H1 (cell line): ENCODE measurements around the gene ALOX12. TPM values are rescaled to one million over a fixed set of nuclear protein-coding genes. Genes with fewer than 3 reads are reported as not detected.

Source experiments
- CTCF ChIA-PET: fragments of 300-600 bp; sonication (Branson Sonifier 250); formaldehyde crosslinking; loops from one replicate; lab custom pipeline; 2021; ENCODE audit not compliant: partially characterized antibody; lab: Charles Lee
- POLR2A ChIA-PET: fragments of 300-600 bp; sonication (Branson Sonifier 250); formaldehyde crosslinking; loops from one replicate; lab custom pipeline; 2021; ENCODE audit warnings: inconsistent platforms; ENCODE audit not compliant: partially characterized antibody; lab: Charles Lee
- DNase-seq, 2 experiments: peaks; one replicate each; pipeline versions ENCODE4 v3.0.0 to v3.0.0-alpha.2; 2010 to 2022; ENCODE audit warnings: low spot score in 2 of 2, low read depth in 1 of 2, mixed read lengths in 1 of 2
- FAIRE-seq: peaks from 2 replicates; lab custom pipeline; 2011; peaks lifted over from hg19 to GRCh38; lab: Jason Lieb, UNC
- H2AFZ ChIP-seq: 2 replicates; pipeline ENCODE4 v1.8.1; 2012; ENCODE audit warnings: low read length, inconsistent platforms
- H2AK5ac ChIP-seq: 2 replicates; pipeline ENCODE4 v1.6.1; 2013; ENCODE audit warnings: low read depth, low read length
- H2BK120ac ChIP-seq: replicated peaks from 2 replicates; pipeline ENCODE3; 2013; ENCODE audit warnings: low read depth, low read length, inconsistent platforms
- H2BK12ac ChIP-seq: 2 replicates; pipeline ENCODE4 v1.6.1; 2013; ENCODE audit warnings: low read depth, low read length
- H2BK15ac ChIP-seq: 2 replicates; pipeline ENCODE4 v1.6.1; 2013; ENCODE audit warnings: low read length
- H2BK20ac ChIP-seq: 2 replicates; pipeline ENCODE4 v1.6.1; 2013; ENCODE audit warnings: low read length
- H2BK5ac ChIP-seq: 2 replicates; pipeline ENCODE4 v1.6.1; 2013; ENCODE audit warnings: low read depth, low read length
- H3K14ac ChIP-seq: 2 replicates; pipeline ENCODE4 v1.6.1; 2013; ENCODE audit warnings: inconsistent platforms; ENCODE audit not compliant: insufficient read length
- H3K18ac ChIP-seq: 2 replicates; pipeline ENCODE4 v1.6.1; 2013; ENCODE audit warnings: low read length; ENCODE audit errors: extremely low read depth
- H3K23ac ChIP-seq: 2 replicates; pipeline ENCODE4 v1.6.1; 2013; ENCODE audit warnings: inconsistent platforms; ENCODE audit not compliant: insufficient read length
- H3K23me2 ChIP-seq: 2 replicates; pipeline ENCODE4 v1.6.1; 2013; ENCODE audit warnings: low read depth, low read length
- H3K27ac ChIP-seq: 2 replicates; pipeline ENCODE4 v1.6.1; 2011; ENCODE audit warnings: low read depth, low read length, inconsistent platforms
- H3K27me3 ChIP-seq, 4 experiments: replicated peaks in 1 of 4; 1 replicate in 1 of 4; 2 replicates in 3 of 4; pipeline versions ENCODE4 v1.6.1 to v1.8.1; 2011 to 2013; ENCODE audit warnings: low read length in 3 of 4, mild to moderate bottlenecking in 3 of 4, inconsistent platforms in 2 of 4, mixed read lengths in 2 of 4, moderate library complexity in 1 of 4; ENCODE audit not compliant: control insufficient read depth in 3 of 4, insufficient read depth in 3 of 4; ENCODE audit errors: extremely low read depth in 1 of 4
- H3K36me3 ChIP-seq, 4 experiments: 2 replicates each; pipeline versions ENCODE4 v1.6.1 to v1.8.1; 2011 to 2013; ENCODE audit warnings: mild to moderate bottlenecking in 4 of 4, low read length in 3 of 4, moderate library complexity in 2 of 4, control low read depth in 1 of 4, inconsistent platforms in 1 of 4; ENCODE audit not compliant: insufficient read depth in 4 of 4, control insufficient read depth in 2 of 4
- H3K4ac ChIP-seq: replicated peaks from 2 replicates; pipeline ENCODE3; 2013; ENCODE audit warnings: low read length, low read depth, mixed read lengths, inconsistent platforms; ENCODE audit not compliant: insufficient read length
- H3K4me1 ChIP-seq, 4 experiments: replicated peaks in 1 of 4; 1 replicate in 1 of 4; 2 replicates in 3 of 4; pipeline versions ENCODE4 v1.6.1 to v1.8.1; 2011 to 2013; ENCODE audit warnings: low read length in 3 of 4, inconsistent platforms in 2 of 4, mixed read lengths in 1 of 4; ENCODE audit not compliant: insufficient read depth in 4 of 4, control insufficient read depth in 3 of 4
- H3K4me2 ChIP-seq, 2 experiments: 2 replicates each; pipeline versions ENCODE4 v1.6.1 to v1.8.1; 2011 to 2013; ENCODE audit warnings: low read depth in 2 of 2, low read length in 2 of 2, control low read depth in 1 of 2, inconsistent platforms in 1 of 2, mild to moderate bottlenecking in 1 of 2; ENCODE audit not compliant: insufficient read depth in 1 of 2
- H3K4me3 ChIP-seq, 4 experiments: fragments of 200-600, 300-600 bp in 1 of 4; sonication (generic), shearing (Covaris generic), sonication (Bioruptor Twin) in 1 of 4; 2 replicates each; pipeline versions ENCODE4 v1.5.1 to v1.8.1; 2011 to 2016; ENCODE audit warnings: low read length in 4 of 4, low read depth in 3 of 4, control low read depth in 2 of 4, inconsistent platforms in 2 of 4, mild to moderate bottlenecking in 2 of 4, mixed read lengths in 1 of 4, moderate library complexity in 1 of 4; ENCODE audit not compliant: insufficient read depth in 2 of 4; ENCODE audit errors: extremely low read depth in 1 of 4
- H3K56ac ChIP-seq: replicated peaks from 2 replicates; pipeline ENCODE3; 2013; ENCODE audit warnings: low read depth, mild to moderate bottlenecking, mixed read lengths, low read length, inconsistent platforms; ENCODE audit not compliant: insufficient read length
- H3K79me1 ChIP-seq: 2 replicates; pipeline ENCODE4 v1.6.1; 2013; ENCODE audit warnings: low read depth, low read length, control low read depth
- H3K79me2 ChIP-seq, 2 experiments: 2 replicates each; pipeline versions ENCODE4 v1.6.1 to v1.8.1; 2012 to 2013; ENCODE audit warnings: low read length in 2 of 2, mild to moderate bottlenecking in 2 of 2, inconsistent platforms in 1 of 2; ENCODE audit not compliant: insufficient read depth in 2 of 2, control insufficient read depth in 1 of 2
- H3K9ac ChIP-seq, 4 experiments: replicated peaks in 1 of 4; 1 replicate in 1 of 4; 2 replicates in 3 of 4; pipeline versions ENCODE4 v1.6.1 to v1.8.1; 2011 to 2013; ENCODE audit warnings: low read depth in 3 of 4, low read length in 3 of 4, control low read depth in 2 of 4, mild to moderate bottlenecking in 2 of 4, moderate library complexity in 2 of 4, inconsistent platforms in 1 of 4; ENCODE audit errors: extremely low read depth in 1 of 4
- H3K9me3 ChIP-seq, 2 experiments: 2 replicates each; pipeline versions ENCODE4 v1.6.1 to v1.8.1; 2012 to 2013; ENCODE audit warnings: mild to moderate bottlenecking in 2 of 2, moderate library complexity in 2 of 2, control low read depth in 1 of 2, inconsistent platforms in 1 of 2, low read depth in 1 of 2, low read length in 1 of 2, mixed read lengths in 1 of 2; ENCODE audit not compliant: insufficient read depth in 2 of 2
- H4K20me1 ChIP-seq, 2 experiments: replicated peaks in 1 of 2; 2 replicates each; pipeline versions ENCODE3 to v1.8.1; 2011 to 2013; ENCODE audit warnings: inconsistent platforms in 2 of 2, low read length in 2 of 2, mild to moderate bottlenecking in 1 of 2; ENCODE audit not compliant: insufficient read depth in 2 of 2, control insufficient read depth in 1 of 2
- H4K5ac ChIP-seq: 2 replicates; pipeline ENCODE4 v1.6.1; 2013; ENCODE audit warnings: low read length, low read depth, mixed read lengths, inconsistent platforms; ENCODE audit not compliant: insufficient read length
- H4K8ac ChIP-seq: 2 replicates; pipeline ENCODE4 v1.8.0; 2013; ENCODE audit warnings: mild to moderate bottlenecking, moderate library complexity, low read length, inconsistent platforms; ENCODE audit not compliant: insufficient read depth; ENCODE audit errors: extremely low read depth
- H4K91ac ChIP-seq: replicated peaks from 2 replicates; pipeline ENCODE3; 2013; ENCODE audit warnings: low read length, mixed read lengths, inconsistent platforms; ENCODE audit not compliant: insufficient read length
- BCL11A ChIP-seq, 2 experiments: IDR thresholded peaks; one replicate each; pipeline ENCODE4 v1.6.1; 2011; ENCODE audit warnings: low read depth in 2 of 2, low read length in 2 of 2, mild to moderate bottlenecking in 2 of 2
- MAX ChIP-seq: IDR thresholded peaks from 2 replicates; pipeline ENCODE4 v1.6.1; 2012; ENCODE audit warnings: inconsistent platforms
- TAF1 ChIP-seq: IDR thresholded peaks from 2 replicates; pipeline ENCODE4 v1.6.1; 2011; ENCODE audit warnings: mild to moderate bottlenecking, low read depth, low read length
- WGBS, 2 experiments: shearing (Covaris generic) in 1 of 2; methylation state at CpG; one replicate each; pipeline versions ENCODE4 v1.1.6 to v1.1.7; 2013 to 2015; ENCODE audit warnings: low lambda C conversion rate in 2 of 2, mixed read lengths in 2 of 2, inconsistent platforms in 1 of 2, low coverage in 1 of 2, missing lambda C conversion rate in 1 of 2; ENCODE audit not compliant: insufficient replicate concordance in 2 of 2, insufficient coverage in 1 of 2, insufficient read length in 1 of 2; ENCODE audit errors: extremely low coverage in 1 of 2, missing lambda C conversion rate in 1 of 2; 5-methylcytosine and 5-hydroxymethylcytosine counted together
- polyA plus RNA-seq, 7 experiments: library from polyadenylated mRNA; depleted of rRNA in 3 of 7; stranded (reverse) in 5 of 7; unstranded in 2 of 7; fragments of >200 nt in 5 of 7; fragments of 200-250 nt in 2 of 7; gene quantifications; 1 replicate in 5 of 7; 2 replicates in 1 of 7; 4 replicates in 1 of 7; pipeline versions ENCODE4 v1.2.1 to v1.2.3, GENCODE V29; 2011 to 2013; ENCODE audit warnings: missing spikeins in 2 of 7, mixed read lengths in 2 of 7
- total RNA-seq: library from RNA; stranded (reverse); fragmentation: NEBNext Ultra II Directional; extraction: Animal tissue kit (Norgen Biotek cat#: 25700); gene quantifications from 2 replicates; pipeline ENCODE4 v1.2.1, GENCODE V29; 2021

The ALOX12 gene
- total and polyA plus RNA-seq, 2 of the 8 experiments (the other 6 are each of a cell fraction or from before 2014, with no cell fraction given) = 1.4 to 2.0 TPM

- Histone ChIP-seq H2AFZ (no peak overlapping the region), H3K4me3 (no peak overlapping the region), H3K9me3 (no peaks in the 10 kb centered on the region), H3K23ac (no peak overlapping the region), H3K27me3 (peaks cover 0 to 15% (median 9%) of the 10 kb centered on the region in 4 experiments; a peak in 6 of 7 replicates), H2AK5ac (no peak overlapping the region), H3K36me3 (no peaks in the 10 kb centered on the region), H3K23me2 (no peaks in the 10 kb centered on the region; the same call in 1 of the 2 replicates), H3K18ac (no peak overlapping the region), H4K20me1 (no peaks in the 10 kb centered on the region), H2BK120ac (no peak overlapping the region), H3K79me2 (no peaks in the 10 kb centered on the region), H2BK5ac (no peak overlapping the region), H4K8ac (no peak overlapping the region), H3K56ac (no peak overlapping the region), H2BK15ac (no peak overlapping the region), H3K4me2 (no peak overlapping the region), H2BK20ac (no peak overlapping the region), H3K4me1 (no peaks in the 10 kb centered on the region), H2BK12ac (no peak overlapping the region), H3K27ac (no peak overlapping the region), H3K4ac (no peak overlapping the region), H4K91ac (no peak overlapping the region), H3K14ac (no peak overlapping the region), H4K5ac (no peak overlapping the region), H3K9ac (no peak overlapping the region), H3K79me1 (no peaks in the 10 kb centered on the region)
- TF ChIP-seq BCL11A (IDR thresholded peaks at IDR 0.05; ENCODE audit: low read depth in 2 of 2, low read length in 2 of 2) (no peak), TAF1 (no peak), MAX (no peak)
- DNase-seq (no peak), FAIRE-seq (no peak)
- CTCF ChIA-PET = interaction anchor here (0.7 to 2.8 kb wide), 6 partner anchors 11 to 79 kb away, joined by 3 to 16 read pairs (median 5); no protein-coding TSS in a partner anchor
- POLR2A ChIA-PET = no interaction called here
- WGBS, 2 experiments = 95% methylated on average over 2 of the region's 2 CpGs; no CpG with 5 or more reads in 1 of the 2 experiments
Observed at GRCh38 chr17:6989779-6990178, 6.1 kb upstream of the ALOX12 start.
